Fibroblast of skin of scalp (primary cell): ENCODE data around the gene MSS51.
"Not testable (repeated sequence)": the region's sequence is repeated elsewhere in the genome, so short reads cannot be mapped to it uniquely, and the experiment has no call there.

Experiments
- DNase-seq: peaks from one replicate; pipeline ENCODE4 v3.0.0-alpha.2; 2013

The MSS51 gene

GRCh38 chr10:73414230-73414945 is 19.0 kb downstream of the MSS51 start:
- DNase-seq = no peak

- peak; percentile 82 for DNase-seq
These were observed 19.7 kb downstream of the MSS51 start, which contains the start of gene ANXA7 for GRCh38 chr10:73413528-73414229. ANXA7 (minus strand) TSS chr10:73414058; CDS start chr10:73400856, 13,202 bp downstream.

GRCh38 chr10:73413108-73413527 is 20.2 kb downstream of the MSS51 start:
- no peak for DNase-seq

GRCh38 chr10:73410897-73411296 is 22.5 kb downstream of the MSS51 start:
- no peak for DNase-seq

- no peak for DNase-seq
These were observed 24.3 kb downstream of the MSS51 start for GRCh38 chr10:73408978-73409521.

- no peak for DNase-seq
These were observed 25.3 kb downstream of the MSS51 start for GRCh38 chr10:73408061-73408460.

GRCh38 chr10:73407495-73407894 is 25.9 kb downstream of the MSS51 start:
- DNase-seq = no peak

GRCh38 chr10:73406846-73407245 is 26.5 kb downstream of the MSS51 start:
- no peak for DNase-seq

GRCh38 chr10:73405556-73405955 is 27.8 kb downstream of the MSS51 start:
- DNase-seq = no peak

- no peak for DNase-seq
These were observed 28.7 kb downstream of the MSS51 start for GRCh38 chr10:73404690-73405089.

- DNase-seq = no peak
These were observed 31.7 kb downstream of the MSS51 start for GRCh38 chr10:73401636-73402035.

GRCh38 chr10:73399063-73399462 is 34.3 kb downstream of the MSS51 start:
- DNase-seq = no peak

- DNase-seq = no peak
These were observed 35.3 kb downstream of the MSS51 start for GRCh38 chr10:73398024-73398423.

- DNase-seq = not testable (repeated sequence)
These were observed 39.0 kb downstream of the MSS51 start for GRCh38 chr10:73394325-73394724.

GRCh38 chr10:73388228-73388627 is 45.1 kb downstream of the MSS51 start:
- DNase-seq = no peak

GRCh38 chr10:73386583-73386982 is 46.8 kb downstream of the MSS51 start:
- DNase-seq = no peak

- DNase-seq = no peak
These were observed 54.2 kb downstream of the MSS51 start for GRCh38 chr10:73379064-73379748.

- DNase-seq = no peak
These were observed 56.7 kb downstream of the MSS51 start for GRCh38 chr10:73376679-73377078.
